Measurements from ENCODE around the gene TMEM220. TPM values are rescaled to one million over a fixed set of nuclear protein-coding genes. Genes with fewer than 3 reads are reported as not detected.
"Not testable (repeated sequence)": the region's sequence is repeated elsewhere in the genome, so short reads cannot be mapped to it uniquely, and the experiment has no call there.

Gene TMEM220
- total RNA-seq, 1 experiment from 2014 or later: not detected

DNA sequence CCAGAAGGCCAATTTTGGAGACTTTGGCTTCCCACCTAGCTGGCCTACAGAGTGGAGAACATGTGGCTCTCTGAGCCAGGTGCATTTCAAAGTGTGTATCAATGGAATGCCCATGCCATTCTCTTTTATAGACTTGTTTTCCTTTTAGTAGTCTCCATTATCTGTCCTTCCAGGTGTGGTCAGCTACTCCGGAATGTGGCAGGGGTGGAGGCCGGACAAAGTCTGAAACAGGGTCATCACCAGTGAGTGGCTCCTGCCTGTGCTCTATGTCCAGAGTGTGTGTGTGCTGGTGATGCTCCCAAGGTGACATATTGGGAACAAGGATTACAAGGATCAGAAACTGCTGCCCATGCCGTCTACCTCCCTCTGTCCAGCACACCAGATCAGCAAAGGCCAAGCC is 3.8 kb upstream of the TMEM220 start:
- ATAC-seq (no peak), DNase-seq (ENCODE audit: low read depth, low spot score) (no peak)
- Histone ChIP-seq H4K20me1 (ENCODE audit: insufficient read depth) (no peaks in the 10 kb centered on the region), H2AFZ (ENCODE audit: low read depth, low read length, poor library complexity, severe bottlenecking) (no peak overlapping the region), H3K27ac (ENCODE audit: low read depth, low read length) (no peak overlapping the region), H3K36me3 (ENCODE audit: control insufficient read depth in 1 of 2, insufficient read depth in 2 of 2, low read length in 2 of 2) (no peaks in the 10 kb centered on the region), H3K4me2 (ENCODE audit: low read length) (no peak overlapping the region), H3K4me3 (replicated peaks in 1 of 2; ENCODE audit: low read depth in 1 of 2, low read length in 2 of 2) (no peak overlapping the region), H3K9ac (ENCODE audit: low read length) (no peak overlapping the region), H3K27me3 (ENCODE audit: insufficient read depth, low read length) (peaks cover 5% of the 10 kb centered on the region; the same call in 1 of the 2 replicates), H3K9me2 (ENCODE audit: insufficient read depth) (no peaks in the 10 kb centered on the region), H3K9me3 (ENCODE audit: control insufficient read depth in 1 of 2, insufficient read depth in 1 of 2, low read depth in 1 of 2, low read length in 2 of 2) (no peaks in the 10 kb centered on the region), H3K4me1 (ENCODE audit: control insufficient read depth in 1 of 2, insufficient read depth in 2 of 2, low read length in 2 of 2) (no peaks in the 10 kb centered on the region), H3K79me2 (ENCODE audit: insufficient read depth, low read length) (no peaks in the 10 kb centered on the region)
- ChIA-PET RAD21 (ENCODE audit: low non-redundant PET in 1 of 2, low total read pairs in 2 of 2, uncharacterized antibody in 2 of 2, unreplicated experiment in 2 of 2) (no interaction called here), POLR2A (no interaction called here), CTCF (no interaction called here)
- no peak for TF ChIP-seq CEBPB (IDR thresholded peaks at IDR 0.05; ENCODE audit: low read depth)
- TF ChIP-seq ELF1 (IDR thresholded peaks at IDR 0.05; ENCODE audit: borderline replicate concordance, low read depth): no peak
- no peak for TF ChIP-seq EGR1 (IDR thresholded peaks at IDR 0.05; ENCODE audit: low read depth)
- TF ChIP-seq YY1 (IDR thresholded peaks at IDR 0.05; ENCODE audit: extremely low read depth, insufficient replicate concordance, low read depth, low read length): no peak
- TF ChIP-seq POLR2A (IDR thresholded peaks at IDR 0.05; ENCODE audit: borderline replicate concordance, extremely low read depth, insufficient read depth, insufficient read length): no peak
- TF ChIP-seq EZH2 (IDR thresholded peaks at IDR 0.05): no peak
- TF ChIP-seq EZH2phosphoT487 (IDR thresholded peaks at IDR 0.05; ENCODE audit: borderline replicate concordance): no peak
- no peak for TF ChIP-seq ATF3 (IDR thresholded peaks at IDR 0.05)
- no peak for TF ChIP-seq SP1 (IDR thresholded peaks at IDR 0.05; ENCODE audit: low read depth)
- no TSS peak for BruUV-seq (replicated peaks)
- intact Hi-C loops (cut with micrococcal nuclease): no loop called here

- H3K9me3 ChIP-seq (ENCODE audit: control insufficient read depth in 1 of 2, insufficient read depth in 1 of 2, low read depth in 1 of 2, low read length in 2 of 2); H3K79me2 ChIP-seq (ENCODE audit: insufficient read depth, low read length); H3K9ac ChIP-seq (ENCODE audit: low read length); BruUV-seq (replicated peaks); H3K4me1 ChIP-seq (ENCODE audit: control insufficient read depth in 1 of 2, insufficient read depth in 2 of 2, low read length in 2 of 2); RAD21 ChIA-PET (ENCODE audit: low non-redundant PET in 1 of 2, low total read pairs in 2 of 2, uncharacterized antibody in 2 of 2, unreplicated experiment in 2 of 2); H3K36me3 ChIP-seq (ENCODE audit: control insufficient read depth in 1 of 2, insufficient read depth in 2 of 2, low read length in 2 of 2); DNase-seq (ENCODE audit: low read depth, low spot score); H4K20me1 ChIP-seq (ENCODE audit: insufficient read depth); intact Hi-C loops (cut with micrococcal nuclease); H3K27ac ChIP-seq (ENCODE audit: low read depth, low read length); H3K4me2 ChIP-seq (ENCODE audit: low read length); H3K4me3 ChIP-seq (replicated peaks in 1 of 2; ENCODE audit: low read depth in 1 of 2, low read length in 2 of 2); H3K9me2 ChIP-seq (ENCODE audit: insufficient read depth); ATAC-seq; H2AFZ ChIP-seq (ENCODE audit: low read depth, low read length, poor library complexity, severe bottlenecking); CTCF ChIA-PET; POLR2A ChIA-PET; H3K27me3 ChIP-seq (ENCODE audit: insufficient read depth, low read length): not testable (repeated sequence)
Measured at GRCh38 chr17:10732121-10732520, 2.3 kb upstream of the TMEM220 start.
